BE2C (cell line): ENCODE measurements around the gene GPC6.

Source experiments
- DNase-seq: peaks from one replicate; pipeline ENCODE4 v3.0.0-alpha.2; 2020
- H3K27me3 ChIP-seq: fragments of 250-450 bp; sonication (Bioruptor Pico); 2 replicates; pipeline ENCODE4 v1.5.1; 2020; ENCODE audit warnings: mild to moderate bottlenecking
- H3K36me3 ChIP-seq: fragments of 250-450 bp; sonication (Bioruptor Pico); 2 replicates; pipeline ENCODE4 v1.5.1; 2020; ENCODE audit warnings: mild to moderate bottlenecking
- H3K4me1 ChIP-seq: fragments of 250-450 bp; sonication (Bioruptor Pico); 2 replicates; pipeline ENCODE4 v1.5.1; 2020
- H3K4me3 ChIP-seq: 2 replicates; pipeline ENCODE4 v1.5.1; 2011; ENCODE audit warnings: low read depth, low read length
- H3K9me3 ChIP-seq: fragments of 250-450 bp; sonication (Bioruptor Pico); 2 replicates; pipeline ENCODE4 v1.5.1; 2020
- TF ChIP-seq, protein P1 (sequence below): IDR thresholded peaks from 2 replicates; pipeline ENCODE4 v1.5.1; 2012; ENCODE audit warnings: mild to moderate bottlenecking, low read depth, low read length

GPC6 gene

DNA sequence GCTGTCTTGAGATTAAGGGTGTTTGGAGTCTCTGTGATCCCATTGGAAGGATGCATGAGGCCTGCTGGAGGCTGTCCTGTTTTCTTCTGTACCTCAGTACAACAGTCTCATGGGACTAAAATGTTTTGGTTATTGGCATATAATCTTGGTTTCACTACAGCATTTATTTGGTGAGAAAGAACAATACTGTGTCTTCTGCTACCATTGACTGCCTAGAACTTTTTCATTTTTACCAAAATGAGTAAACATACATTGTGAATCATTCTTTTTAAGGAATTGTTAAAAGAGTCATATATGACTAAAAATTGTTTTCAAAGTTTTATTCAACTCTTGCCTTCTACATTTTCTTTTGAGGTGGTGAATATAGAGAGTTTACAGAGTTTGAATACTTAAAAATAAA lies 459.8 kb downstream of the GPC6 start:
- no peaks in the 10 kb centered on the region for H3K36me3 ChIP-seq
- H3K4me3 ChIP-seq: no peak overlapping the region
- TF ChIP-seq, protein P1, sequence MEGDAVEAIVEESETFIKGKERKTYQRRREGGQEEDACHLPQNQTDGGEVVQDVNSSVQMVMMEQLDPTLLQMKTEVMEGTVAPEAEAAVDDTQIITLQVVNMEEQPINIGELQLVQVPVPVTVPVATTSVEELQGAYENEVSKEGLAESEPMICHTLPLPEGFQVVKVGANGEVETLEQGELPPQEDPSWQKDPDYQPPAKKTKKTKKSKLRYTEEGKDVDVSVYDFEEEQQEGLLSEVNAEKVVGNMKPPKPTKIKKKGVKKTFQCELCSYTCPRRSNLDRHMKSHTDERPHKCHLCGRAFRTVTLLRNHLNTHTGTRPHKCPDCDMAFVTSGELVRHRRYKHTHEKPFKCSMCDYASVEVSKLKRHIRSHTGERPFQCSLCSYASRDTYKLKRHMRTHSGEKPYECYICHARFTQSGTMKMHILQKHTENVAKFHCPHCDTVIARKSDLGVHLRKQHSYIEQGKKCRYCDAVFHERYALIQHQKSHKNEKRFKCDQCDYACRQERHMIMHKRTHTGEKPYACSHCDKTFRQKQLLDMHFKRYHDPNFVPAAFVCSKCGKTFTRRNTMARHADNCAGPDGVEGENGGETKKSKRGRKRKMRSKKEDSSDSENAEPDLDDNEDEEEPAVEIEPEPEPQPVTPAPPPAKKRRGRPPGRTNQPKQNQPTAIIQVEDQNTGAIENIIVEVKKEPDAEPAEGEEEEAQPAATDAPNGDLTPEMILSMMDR: no peak

DNA sequence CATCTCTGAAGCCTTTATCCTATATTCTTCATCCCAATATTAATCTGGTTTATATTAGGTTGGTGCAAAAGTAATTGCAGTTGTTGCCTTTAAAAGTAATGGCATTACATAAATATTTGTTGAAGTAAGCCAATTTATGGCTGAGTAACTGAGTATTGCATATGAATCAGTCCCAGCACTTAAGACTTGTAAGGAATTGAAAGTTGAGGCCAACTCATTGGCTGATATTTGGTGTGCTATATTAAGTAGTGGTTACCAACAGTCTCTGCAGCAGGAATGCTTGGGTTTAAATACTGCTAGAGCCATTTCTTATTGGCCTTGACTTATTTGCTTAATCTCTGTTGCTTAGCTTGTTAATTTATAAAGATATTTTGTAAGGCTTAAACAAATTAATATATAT lies 460.7 kb downstream of the GPC6 start:
- Histone ChIP-seq H3K9me3 (no peaks in the 10 kb centered on the region), H3K4me1 (peaks cover 3% of the 10 kb centered on the region; the same call in 1 of the 2 replicates), H3K36me3 (no peaks in the 10 kb centered on the region), H3K4me3 (no peak overlapping the region), H3K27me3 (no peaks in the 10 kb centered on the region)
- no peak for DNase-seq
- TF ChIP-seq, protein P1: no peak

More for the DNA sequence above, 459.8 kb downstream of the GPC6 start:
- Histone ChIP-seq H3K9me3 (no peaks in the 10 kb centered on the region), H3K4me1 (peaks cover 3% of the 10 kb centered on the region; the same call in 1 of the 2 replicates), H3K27me3 (no peaks in the 10 kb centered on the region)
- no peak for DNase-seq

DNA sequence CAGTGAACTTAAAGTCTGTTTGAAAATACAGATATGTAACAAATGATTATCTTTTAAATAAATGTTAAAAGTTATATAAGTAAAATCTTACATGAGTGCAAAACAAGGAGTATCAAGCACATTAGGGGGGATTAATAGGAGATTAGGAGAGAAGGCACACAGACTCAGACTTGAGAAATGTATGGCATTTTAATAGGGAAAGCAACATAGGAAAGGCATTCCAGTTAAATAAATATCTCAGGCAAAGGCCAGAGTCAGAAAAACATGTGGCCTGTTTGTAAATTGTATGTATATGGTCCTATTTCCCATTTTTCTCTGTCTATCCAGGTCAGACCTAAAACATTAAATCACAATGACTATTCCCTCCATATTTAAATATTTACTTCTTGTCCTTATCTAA lies 462.7 kb downstream of the GPC6 start:
- DNase-seq: no peak
- Histone ChIP-seq H3K27me3 (no peaks in the 10 kb centered on the region), H3K4me1 (peaks cover 3% of the 10 kb centered on the region; the same call in 1 of the 2 replicates), H3K36me3 (no peaks in the 10 kb centered on the region), H3K4me3 (no peak overlapping the region), H3K9me3 (no peaks in the 10 kb centered on the region)
- TF ChIP-seq, protein P1: no peak

DNA sequence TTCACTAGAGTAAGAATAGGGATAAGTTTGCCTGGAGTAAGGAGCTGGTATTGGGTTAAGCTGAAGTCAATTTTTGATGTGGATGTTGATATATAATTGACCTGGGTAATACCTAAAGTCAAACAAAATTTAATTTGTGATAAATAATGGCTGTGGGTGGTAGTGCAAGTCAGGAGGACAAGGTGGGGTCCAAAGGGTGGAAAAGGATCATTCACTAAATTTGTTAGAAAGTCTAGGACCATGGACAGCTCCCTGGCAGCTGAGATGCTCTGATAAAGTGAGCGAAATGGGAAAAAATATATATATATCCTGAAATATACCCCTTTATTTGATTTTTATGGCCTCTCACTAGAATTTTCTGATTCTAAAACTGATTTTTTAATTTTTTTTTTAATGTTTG lies 463.5 kb downstream of the GPC6 start:
- no peak for DNase-seq
- TF ChIP-seq, protein P1: no peak
- Histone ChIP-seq H3K36me3 (no peaks in the 10 kb centered on the region), H3K4me3 (no peak overlapping the region), H3K9me3 (no peaks in the 10 kb centered on the region), H3K27me3 (no peaks in the 10 kb centered on the region), H3K4me1 (peaks cover 3% of the 10 kb centered on the region; the same call in 1 of the 2 replicates)

DNA sequence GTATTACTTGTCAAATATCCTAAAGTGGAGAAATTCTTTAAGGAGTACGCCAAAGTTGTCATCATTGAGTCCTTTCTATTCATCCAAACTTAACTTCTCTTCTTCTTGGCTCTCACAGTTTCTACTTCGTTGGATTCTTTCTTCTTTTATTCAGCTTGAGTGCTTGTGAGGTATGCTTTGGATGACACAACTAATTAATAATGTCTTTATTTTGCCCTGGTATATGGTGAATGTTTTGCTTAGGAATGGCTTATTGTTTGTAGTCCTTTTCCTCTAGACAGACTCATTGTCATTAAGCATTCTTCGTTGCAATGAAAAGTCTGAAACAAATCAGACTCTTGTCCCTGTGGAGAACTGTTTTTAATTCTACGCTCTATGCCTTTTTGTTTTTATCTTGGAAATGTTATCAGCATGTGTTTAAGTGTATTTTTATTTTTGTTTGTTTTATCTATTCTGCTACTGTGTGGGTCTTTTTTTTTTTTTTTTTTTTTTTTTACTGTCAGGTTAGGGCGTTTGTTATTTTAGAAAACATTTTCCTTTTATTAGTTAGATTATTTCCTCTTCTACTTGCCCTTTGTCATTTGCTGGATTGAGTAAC lies 471.5 kb downstream of the GPC6 start:
- no peak for DNase-seq
- Histone ChIP-seq H3K36me3 (no peaks in the 10 kb centered on the region), H3K4me1 (no peaks in the 10 kb centered on the region), H3K9me3 (no peaks in the 10 kb centered on the region), H3K27me3 (no peaks in the 10 kb centered on the region), H3K4me3 (no peak overlapping the region)
- TF ChIP-seq, protein P1: no peak

DNA sequence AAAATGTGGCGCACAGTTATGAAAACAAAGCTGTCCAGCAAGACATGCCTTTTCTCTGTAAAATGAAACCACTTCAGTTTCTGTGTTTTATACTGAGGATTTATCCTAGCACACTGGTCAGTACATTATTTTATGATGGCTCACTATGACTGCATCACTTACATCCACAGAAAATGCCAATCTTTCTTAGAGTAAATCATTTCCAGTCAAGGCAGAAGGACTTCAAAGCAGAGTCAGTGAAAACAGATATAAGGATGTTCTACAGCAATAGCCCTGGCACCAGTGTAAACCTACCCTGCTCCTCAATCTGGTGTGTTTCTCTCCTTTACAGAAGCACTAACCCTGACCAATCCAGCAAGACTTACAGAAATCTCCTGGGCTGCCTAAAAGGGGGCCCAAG lies 473.5 kb downstream of the GPC6 start:
- Histone ChIP-seq H3K4me1 (no peaks in the 10 kb centered on the region), H3K9me3 (no peaks in the 10 kb centered on the region), H3K27me3 (no peaks in the 10 kb centered on the region), H3K4me3 (no peak overlapping the region), H3K36me3 (no peaks in the 10 kb centered on the region)
- no peak for DNase-seq
- TF ChIP-seq, protein P1: no peak
